GM18519 (cell line): ENCODE measurements around the gene NPB.

ENCODE experiments used
- ATAC-seq: cut with Tn5 transposase; IDR thresholded peaks from one replicate; pipeline ENCODE4 v1.9.1; 2021; ENCODE audit warnings: mild to moderate bottlenecking, moderate library complexity; ENCODE audit not compliant: unreplicated experiment, low FRiP score

Gene NPB

DNA sequence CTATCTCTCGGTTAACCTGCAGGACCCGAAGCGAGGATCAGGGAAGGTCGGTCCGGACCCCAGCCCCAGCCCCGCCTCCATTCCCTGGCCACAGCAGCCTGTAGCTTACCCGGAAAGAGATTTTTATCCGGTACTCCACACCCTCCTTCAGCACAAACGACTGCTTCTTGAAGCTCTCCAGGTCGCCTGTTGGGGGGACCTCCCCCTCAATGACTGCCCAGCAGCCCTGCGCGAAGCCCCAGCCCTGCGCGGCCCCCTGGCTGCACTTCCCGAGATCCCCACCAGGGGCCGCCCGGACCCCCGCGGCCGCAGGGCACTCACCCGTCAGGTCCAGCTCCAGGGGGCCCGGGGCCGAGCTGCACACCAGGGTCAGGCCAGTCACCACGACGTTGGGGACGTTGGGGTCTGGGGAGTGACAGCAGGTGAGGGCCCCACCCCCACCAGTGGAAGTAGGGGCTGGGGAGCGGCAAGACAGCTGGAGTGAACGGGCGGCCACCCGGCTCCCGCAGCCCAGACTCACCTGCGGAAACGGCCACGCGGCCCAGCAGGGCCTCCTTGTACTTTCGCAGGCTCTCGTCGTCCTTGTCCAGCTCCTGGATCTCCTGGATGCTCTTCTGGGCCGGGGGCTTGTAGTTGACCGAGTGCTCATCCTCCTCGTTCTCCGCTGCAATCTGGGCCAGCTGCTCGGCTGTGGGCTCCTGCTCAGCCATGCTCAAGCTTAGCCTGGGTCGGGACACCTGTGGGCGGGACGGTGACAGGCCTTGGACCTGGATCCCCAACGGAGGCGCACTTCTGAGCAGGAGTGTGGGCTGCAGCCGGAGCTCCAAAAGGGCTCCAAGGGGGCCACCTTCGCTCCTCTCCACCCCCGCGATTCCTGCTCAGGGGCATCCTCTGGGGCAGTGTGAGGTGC is 32.6 kb upstream of the NPB start:
- ATAC-seq = no peak

DNA sequence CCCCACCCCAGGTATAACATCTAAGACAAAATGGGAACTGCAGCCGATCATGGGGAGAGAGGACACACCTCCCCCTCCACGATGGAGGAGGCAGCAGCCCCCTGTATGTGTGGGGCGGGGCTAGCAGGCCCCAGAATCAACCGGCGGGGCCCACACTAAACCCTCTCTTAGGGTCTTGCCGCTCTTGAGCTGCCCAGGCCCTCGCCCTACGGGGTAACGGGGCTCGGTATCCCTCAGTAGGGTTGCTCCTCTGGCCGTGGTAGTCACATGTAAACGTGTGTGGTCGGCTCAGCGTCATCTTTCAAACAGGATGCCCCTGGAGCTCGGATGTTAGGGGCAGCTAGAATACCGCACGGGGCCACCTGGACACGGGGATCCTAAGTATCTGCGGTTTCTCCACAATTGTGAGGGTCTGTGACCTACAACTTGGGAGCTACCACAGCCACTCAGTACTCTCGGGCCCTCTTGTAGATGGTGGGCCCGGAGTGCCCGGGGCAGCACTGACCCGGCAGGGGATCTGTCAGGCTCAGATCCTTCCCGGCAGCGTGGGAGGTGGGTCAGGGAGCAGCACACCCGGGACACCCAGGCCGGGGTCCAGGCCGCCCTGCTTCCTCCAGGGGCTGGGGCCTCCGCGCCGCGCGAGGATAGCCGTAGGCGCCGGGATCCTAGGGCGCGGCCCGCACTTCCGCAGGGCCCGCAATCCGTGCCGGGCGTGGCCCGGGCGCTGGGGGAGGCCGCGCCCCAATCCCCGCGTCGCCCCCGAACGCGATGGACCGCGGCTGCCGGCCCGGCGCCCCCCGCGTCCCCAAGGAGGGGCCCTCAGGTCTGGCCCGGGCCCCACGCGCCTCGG is 31.7 kb upstream of the NPB start:
- no peak for ATAC-seq

DNA sequence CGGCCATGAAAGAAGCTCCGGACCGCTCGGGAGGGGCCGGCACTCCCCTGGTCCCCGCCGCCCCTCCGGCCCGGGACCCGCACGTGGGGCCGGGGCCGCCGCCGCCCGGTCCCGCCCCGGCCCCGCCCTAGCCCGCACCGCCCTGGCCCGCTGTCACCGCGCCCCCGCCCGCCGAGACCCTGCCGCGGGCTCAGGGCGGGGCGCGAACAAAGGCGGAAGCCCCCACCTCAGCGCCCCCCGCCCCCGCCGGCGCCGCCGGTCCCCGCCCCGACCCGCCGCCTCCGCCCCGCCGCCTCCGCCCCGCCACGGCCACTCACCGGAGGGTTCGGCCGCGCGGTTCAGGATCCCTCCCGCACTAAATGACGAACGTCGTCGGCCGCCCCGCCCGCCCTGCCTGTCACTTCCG is 31.1 kb upstream of the NPB start, which contains the start of gene ARHGDIA:
TSS of gene ARHGDIA (minus strand) at position 357 of the 406 bp plus-strand sequence. CDS start 1,407 bp downstream, outside the sequence.
- no peak for ATAC-seq

DNA sequence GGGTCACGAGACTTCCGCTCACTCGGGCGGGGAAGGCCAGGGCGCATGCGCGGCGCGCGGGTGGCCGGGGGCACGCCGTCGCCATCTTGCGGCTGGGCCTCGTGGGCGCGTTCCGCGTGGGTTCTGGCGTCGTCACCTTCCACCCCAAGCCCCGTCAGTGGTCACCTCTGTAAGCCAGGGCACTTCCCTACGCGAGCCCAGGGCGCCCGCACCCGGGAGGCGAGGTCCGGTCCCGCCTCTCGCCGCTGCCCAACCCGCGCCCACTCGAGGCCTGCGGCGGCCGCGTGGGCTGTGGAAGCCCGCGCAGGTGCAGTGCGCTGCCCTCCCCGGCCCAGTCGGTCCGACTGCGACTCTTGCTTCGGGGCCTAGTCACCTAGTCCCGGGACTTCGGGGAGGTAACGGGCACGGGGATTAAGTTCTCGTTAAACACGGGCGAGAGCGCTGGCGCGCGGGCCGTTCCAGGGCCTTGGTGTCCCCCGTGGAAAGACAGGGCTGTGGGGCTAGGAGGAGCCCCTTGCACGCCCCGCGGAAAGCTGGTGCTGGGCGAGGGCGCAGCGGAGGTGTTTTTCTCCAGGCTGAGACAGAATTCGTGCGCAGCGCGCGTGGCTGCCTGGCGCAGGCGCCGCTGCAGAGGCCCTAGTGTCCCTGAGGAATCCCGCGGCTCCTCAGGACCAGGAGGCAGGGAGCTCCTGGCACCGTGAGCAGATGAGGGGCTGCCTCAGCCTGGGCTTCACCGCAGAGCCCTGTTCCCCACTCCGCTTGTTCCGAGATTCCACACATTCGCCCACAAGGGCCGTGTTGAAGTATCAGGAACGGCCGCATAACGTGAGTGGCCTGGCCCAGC is 30.4 kb upstream of the NPB start:
- ATAC-seq = no peak

DNA sequence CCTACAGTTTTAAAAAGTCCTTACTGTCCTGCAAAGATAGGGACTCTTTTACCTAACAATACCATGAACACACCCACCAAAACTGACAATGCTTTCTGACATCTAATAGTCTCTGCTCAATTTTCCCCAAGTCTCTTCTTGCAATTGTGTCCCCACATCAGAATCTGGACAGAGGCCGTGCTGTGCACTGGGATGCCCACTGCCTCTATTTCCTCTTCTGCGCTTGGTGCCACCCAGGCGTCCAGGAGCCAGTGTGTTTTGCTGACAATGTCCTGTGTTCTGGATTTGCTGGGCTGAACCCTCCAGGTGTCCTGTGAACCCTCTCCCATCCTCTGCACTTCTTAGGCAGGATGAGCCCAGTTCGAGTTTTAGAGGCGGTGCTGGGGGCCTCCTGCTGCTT is 24.5 kb upstream of the NPB start:
- no peak for ATAC-seq

DNA sequence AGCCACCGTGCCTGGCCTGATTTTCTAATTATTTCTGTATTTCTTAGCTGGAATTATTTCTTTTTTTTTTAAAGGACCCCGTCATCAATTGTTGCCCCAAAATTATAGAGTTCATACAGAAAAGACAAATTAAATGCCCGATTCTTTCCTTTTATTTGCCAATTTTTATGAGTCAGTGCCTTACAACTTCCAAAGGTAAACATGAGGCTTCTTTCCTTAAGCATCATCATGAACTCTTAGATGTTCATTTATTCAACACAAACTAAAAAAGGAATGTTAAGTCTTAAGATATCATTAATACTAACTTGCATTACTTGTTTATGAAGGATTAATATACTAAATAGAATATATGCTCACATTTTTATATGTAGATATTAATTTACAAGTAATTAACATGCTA is 23.7 kb upstream of the NPB start:
- no peak for ATAC-seq

DNA sequence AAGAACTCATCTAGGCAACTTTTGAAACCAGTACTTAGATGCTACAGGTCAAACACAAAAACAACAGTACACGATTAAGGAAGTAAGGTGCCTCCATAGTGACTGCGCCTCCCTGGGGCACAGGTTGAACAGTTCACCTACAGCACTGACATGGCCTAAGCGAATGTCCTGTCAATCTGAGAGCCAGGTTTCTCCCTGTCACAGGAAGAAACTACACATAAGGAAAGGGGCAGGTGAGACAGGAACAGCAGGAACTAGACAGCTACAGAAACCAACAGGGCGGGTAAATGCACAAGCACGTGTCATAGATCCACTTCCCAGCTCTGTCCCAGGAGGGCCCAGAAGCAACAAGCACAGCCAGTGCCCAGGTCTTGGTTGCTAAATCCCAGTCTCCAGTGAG is 22.9 kb upstream of the NPB start:
- ATAC-seq = no peak

DNA sequence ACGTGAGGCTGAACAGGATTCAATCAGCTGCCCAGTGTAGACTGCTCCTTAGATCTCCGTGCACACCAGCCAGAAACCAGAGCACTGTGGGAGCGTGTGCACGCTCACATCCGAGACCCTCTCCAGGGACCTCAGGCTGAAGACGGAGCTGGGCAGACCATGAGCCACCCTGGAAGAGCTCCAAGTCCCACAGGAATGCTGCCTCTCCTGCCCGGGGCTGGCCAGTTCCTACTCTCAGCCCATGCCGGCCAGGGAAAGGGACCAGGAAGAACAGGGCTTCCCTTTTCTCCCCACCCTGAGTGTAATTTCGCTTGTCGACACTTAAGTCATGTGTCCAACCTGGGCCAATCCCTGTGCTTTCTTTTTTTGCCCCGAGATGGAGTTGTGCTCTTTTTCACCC is 17.5 kb upstream of the NPB start:
- no peak for ATAC-seq

DNA sequence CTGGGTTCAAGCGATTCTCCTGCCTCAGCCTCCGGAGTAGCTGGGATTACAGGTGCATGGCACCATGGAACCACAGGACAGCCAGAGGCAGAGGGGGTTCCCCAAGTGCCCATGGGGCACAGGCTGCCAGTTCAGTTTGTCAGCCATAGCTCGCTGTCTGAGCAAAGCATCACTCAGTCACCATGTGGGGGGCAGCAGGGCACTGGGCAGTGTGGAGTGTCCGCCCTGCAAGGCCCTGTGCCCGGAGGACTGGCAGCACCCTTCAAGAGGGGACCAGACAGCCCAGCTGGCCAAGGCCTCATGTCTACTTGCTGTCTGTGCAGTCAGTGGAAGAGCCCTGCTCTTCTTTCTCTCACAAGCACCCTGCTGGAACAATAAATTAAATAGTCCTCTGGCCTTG is 17.1 kb upstream of the NPB start:
- ATAC-seq = no peak

DNA sequence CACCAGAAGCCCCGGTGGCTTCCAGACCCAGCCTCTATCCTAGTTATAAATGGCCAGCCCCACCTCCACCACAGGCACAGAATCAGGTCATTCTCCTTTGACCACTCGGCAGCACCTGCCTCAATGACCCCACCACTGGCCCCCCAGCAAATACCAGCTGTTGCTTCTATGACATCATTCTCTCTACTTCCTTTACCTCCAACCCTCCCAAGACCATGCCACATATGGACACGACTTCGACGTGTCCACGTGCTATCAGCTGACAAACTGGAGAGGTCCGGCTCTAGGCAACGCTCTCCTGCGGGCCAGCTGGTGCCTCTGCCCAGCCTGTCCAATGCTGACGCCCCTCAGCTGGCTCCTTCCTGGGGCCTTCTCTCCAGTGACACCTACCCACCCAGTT is 16.6 kb upstream of the NPB start:
- ATAC-seq = no peak

DNA sequence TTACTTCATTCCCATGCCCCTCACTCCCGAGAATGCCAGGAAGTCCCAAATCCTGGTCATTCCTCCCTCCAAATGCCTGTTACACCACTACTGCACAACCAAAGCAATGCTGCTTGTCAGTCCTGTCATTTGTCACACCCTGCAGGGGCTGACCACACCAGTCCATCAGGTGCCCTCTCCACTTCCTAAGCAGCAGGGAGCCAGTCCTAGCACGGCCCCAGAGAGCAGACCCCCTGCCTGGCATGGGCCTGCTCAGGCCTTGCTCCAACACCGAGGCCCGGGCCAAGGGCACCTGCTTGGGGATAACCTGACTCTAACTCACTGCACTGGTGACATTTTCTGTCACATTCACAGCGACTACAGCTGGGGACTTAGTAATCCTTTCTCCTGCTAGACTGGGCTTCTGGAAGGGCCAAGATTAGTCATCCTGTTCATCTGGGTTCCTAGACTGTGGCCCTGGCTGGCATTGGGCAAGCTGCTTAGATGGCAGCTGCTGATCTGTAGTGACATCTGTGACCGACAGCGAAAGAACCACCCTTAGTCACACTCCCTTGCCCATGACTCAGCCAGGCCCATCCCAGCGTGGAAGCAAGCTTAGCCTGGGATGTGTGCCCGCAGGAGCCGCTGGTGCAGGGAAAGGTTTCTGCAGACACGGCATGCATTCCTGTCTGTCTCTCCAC is 16.0 kb upstream of the NPB start:
- no peak for ATAC-seq

DNA sequence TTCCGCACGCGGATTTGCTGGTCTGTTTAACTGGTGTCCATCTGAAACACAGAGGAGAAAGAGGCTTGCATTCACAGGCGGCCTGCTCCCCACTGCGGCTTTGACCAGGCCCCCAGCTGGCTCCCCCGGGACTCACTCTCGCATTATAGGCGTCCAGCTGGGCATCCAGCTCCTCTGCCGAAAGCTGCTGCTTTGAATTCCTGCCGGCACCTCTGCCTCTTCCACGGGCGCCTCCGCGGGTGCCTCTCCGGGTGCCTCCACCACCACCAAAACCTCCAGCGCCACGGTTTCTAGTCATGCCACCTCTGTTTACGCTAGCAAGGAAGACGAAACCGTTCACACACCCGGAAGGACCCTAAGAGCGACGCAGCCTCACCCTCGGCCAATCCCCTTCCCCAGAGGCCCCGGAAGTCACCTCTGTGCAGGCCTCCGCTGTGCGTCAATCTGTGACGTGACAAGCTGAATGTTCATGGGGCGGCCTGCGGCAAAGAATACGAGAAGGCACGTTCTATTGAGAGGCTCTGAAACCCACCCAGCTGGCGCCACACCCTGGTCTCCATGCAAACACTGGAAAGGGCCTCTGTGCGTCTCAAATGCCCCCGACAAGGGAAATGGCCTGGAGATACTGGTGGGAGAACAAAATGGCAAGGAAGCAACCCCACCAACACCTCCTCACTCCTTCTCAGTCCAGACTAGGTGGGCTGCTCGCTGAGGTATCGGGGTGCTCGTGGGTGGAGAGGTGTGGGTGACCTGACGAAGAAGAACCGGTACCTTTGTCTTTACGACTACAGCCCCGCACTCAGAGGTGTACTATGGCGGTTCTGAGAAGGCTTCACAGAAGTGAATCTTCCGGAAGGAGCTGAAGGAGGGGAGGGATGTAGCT is 13.7 kb upstream of the NPB start:
- ATAC-seq = no peak

DNA sequence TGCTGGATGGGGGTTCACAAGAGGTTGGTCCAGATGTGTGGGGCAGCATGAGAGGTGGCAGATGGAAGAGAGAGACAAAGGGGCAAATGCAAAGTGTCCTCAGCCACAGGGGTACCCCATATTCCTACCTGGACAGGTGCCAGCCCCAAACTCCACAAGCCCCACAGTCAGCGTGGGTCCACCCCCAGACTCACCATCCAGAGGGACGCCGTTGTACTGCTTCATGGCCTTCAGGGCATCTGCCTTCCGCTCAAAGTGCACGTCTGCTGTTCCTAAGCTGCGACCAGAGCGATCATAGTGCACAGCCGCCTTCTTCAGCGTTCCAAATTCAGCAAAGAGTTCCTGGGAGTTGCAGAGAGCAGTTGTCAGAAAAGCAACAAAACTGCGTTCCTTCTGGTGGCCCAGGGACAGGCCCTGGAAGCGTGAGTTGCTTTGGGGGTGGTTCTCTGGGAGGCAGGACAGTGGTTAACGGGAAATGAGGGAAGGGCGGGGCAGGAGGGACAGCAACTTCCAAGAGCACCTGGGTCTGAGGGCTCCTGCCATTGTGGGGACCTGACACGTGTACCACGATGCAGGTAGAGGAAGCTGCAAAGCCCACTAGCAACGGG is 12.9 kb upstream of the NPB start:
- no peak for ATAC-seq

DNA sequence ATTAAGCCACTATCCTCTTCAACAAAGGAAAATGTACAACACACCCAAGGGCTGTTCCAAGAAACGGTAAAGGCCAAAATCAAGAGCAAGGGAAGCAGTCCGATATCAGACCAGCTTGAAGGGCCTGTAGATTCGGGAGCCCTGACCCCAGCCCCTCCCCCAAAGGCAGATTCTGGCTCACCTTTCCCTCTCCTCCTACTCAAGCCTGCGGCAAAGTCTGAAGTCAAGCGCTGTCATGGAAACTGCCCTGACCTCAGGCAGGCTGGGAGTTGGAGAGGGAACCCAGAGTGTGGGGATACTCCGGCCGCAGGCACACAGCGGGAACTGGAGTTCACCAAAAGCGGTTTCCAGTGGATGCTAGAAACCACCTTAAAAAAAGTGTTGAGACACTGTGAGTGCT is 12.4 kb upstream of the NPB start:
- no peak for ATAC-seq

DNA sequence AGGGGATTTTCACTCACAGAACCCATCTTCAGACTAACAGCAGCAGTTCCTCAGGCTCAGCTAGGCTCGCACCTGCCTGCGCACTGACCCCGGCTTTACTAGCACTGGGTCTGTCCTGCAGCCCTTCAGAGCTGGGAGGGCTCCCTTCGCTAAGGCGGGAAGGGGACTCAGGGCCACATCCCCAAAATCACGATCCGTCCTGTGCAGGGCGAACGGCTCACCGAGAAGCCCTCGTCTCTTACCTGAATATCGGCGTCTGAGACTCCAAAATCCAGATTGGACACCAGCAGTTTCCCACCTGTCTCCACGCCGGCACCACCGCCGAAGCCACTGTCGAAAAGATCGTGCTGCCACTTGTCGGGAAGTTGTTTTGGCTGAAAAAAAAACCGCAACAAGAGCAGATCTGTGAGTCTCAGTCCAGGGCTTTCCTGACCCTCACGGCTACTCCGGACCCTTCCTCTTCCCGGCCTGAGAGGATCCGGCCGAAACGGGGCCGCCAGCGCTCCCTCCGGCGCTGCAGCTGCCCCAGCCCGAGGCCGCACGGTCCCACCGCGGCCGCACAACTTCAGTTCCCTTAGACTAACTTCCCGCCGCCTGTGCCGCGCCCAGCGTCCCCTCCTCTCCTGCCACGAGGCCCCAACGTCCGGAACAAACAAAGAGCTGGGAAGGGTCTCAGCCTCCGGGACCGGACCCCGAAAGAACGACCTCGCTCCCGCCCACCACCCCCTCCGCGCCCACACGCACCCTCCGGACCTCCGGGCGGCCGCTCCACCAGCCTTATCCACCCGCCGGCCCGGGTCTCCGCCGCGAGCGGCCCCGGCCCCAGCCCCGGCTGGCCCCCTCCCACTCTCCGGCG is 11.4 kb upstream of the NPB start:
- no peak for ATAC-seq

DNA sequence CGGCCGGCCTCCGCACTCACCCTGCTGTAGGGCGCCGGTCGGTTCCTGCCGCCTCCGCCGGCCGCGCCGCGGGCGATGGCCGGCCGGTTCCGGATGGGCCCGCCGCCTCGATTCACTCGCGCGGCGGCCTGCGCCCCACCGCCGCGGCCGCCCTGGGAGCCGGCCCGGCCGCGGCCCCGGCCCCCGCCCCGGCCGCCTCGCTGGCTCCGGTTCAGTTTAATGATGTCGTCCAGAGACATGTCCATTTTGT is 10.8 kb upstream of the NPB start:
- ATAC-seq = no peak

DNA sequence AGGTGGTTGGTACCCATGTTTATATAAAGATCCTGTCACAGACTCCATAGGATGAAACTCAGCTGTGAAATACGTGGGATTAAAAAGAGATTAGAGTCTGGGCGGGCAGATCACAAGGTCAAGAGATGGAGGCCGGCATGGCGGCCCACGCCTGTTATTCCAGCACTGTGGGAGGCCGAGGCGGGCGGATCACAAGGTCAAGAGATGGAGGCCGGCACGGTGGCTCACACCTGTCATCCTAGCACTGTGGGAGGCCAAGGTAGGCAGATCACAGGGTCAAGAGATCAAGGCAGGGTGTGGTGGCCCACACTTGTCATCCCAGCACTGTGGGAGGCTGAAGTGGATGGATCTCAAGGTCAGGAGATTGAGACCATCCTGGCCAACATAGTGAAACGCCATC is 6.6 kb upstream of the NPB start:
- no peak for ATAC-seq
